GM18526 (cell line): ENCODE data around the gene IGFN1.

Experiments
- POLR2A ChIP-seq: IDR thresholded peaks from 3 replicates; pipeline ENCODE4 v1.6.1; 2011; ENCODE audit not compliant: insufficient read length; ENCODE audit errors: extremely low read depth

The IGFN1 gene

DNA sequence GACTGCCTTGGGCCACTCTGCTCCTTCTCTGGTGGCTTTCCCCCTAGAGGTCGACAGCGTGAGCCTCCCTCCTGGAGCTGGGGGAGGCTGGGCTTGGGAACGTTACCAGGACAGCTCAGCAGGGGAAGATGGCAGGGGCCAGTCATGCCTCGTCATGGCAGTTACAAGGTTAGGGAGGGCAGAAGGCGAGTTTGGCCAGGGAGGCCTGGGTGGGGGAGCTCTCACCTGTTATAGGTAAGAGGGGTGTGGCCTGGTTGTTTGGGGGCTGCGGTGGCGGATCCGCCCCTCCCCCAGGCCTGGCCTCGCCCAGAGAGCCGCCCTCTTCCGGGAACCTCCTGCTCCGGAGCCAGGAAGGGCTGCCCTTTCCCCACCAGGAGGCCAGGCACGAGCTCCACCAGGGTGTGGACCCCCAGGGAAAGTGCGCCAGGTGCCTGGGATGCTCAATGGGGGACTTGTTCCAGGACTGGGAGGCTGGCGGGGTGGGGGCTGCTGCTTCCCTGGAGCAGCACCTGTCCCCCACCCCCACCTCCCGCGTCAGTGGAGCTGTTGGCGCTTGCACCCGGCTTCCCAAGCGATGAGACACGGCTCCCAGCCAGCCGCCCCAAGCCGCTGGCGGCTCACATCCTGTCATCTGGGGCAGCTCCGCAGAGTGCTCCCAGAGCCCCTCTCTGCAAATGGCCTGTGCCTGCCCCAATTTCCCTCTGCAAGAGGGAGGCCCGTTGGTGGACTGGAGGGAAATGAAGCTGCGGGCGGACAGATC lies 69.0 kb downstream of the IGFN1 start:
- TF ChIP-seq POLR2A, result no peak

DNA sequence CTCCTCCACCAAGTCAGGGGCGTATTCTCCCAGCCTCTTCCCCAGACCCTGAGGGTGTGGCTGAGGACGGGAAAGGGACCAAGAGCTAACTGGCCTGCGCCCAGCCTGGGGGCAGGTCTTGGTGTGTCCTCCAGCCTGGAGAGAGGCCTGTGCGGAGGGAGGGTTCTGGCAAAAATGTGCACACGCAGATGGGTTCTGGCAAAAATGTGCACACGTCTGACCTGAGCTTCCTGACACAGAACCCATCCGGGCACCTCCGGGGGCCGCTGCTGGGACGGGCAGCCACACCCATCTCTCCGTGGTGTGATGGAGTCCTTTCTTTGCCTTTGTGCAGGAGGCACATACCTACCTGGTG lies 69.6 kb downstream of the IGFN1 start:
- no peak for TF ChIP-seq POLR2A

DNA sequence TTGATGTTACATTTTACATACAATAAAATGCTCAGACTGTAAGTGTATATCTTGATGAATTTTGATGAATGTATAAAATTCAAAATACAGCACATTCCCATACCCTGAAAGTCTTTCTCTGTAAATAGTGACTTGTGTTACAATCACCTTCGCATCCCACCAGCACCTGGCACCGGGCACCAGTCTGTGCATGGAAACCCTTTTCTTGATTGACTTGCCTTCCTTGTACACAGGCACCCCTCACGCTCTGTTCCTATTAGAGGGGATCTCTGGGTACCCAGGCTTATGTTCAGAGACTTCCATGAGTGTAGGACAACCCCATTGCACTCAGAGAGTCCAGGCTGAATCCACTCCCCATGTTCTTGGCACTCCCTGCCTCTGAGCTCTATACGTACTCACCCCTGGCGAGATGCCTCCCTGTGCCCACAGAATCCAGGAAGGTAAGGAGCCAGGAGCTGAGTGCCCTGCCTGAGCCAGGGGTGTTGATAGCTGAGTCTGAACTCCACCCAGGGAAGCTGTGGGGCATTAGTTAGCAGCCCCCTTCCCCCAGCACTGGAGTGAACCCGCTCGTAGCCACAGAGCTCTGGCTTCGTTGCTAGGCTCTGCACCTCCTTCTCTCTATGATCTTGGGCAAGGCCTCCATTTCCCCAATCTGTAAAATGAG lies 70.2 kb downstream of the IGFN1 start:
- TF ChIP-seq POLR2A, result no peak

DNA sequence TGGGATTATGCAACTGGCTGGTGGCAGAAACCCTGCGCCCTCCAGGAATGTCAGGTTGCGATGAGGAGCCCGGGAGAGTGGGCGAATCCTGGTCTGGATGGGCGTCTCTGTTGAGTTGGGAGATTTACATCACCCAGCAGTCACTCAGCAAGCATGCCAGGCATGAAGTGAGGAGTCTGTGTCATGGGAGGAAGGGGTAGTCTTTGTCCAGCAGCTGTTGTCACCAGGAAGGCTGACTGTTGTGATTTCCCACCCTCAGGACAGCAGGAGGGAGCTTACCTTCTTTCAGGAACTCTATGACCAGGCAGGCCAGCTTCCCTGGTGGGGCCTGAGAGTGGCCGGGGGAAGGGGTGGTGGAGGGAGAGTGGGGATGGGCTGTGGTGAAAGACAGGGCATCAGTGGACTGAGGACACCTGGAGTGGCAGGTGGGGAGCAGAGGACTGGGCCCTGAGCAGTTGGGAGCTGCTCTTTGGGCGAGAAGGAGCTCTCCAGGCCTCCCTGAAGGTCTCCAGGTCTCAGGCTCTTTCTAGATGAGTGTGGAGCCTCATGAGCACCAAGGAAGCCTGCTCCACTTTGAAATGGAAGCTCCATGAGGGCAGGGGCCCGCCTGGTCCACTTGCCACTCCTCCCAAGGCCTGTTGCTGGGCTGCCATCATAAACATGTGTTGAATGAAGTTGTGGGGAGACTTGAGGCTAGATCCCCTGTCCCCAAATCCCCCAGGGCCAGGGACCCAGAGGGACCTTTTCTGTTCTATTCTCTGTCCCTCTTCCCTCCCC lies 71.3 kb downstream of the IGFN1 start:
- no peak for TF ChIP-seq POLR2A

DNA sequence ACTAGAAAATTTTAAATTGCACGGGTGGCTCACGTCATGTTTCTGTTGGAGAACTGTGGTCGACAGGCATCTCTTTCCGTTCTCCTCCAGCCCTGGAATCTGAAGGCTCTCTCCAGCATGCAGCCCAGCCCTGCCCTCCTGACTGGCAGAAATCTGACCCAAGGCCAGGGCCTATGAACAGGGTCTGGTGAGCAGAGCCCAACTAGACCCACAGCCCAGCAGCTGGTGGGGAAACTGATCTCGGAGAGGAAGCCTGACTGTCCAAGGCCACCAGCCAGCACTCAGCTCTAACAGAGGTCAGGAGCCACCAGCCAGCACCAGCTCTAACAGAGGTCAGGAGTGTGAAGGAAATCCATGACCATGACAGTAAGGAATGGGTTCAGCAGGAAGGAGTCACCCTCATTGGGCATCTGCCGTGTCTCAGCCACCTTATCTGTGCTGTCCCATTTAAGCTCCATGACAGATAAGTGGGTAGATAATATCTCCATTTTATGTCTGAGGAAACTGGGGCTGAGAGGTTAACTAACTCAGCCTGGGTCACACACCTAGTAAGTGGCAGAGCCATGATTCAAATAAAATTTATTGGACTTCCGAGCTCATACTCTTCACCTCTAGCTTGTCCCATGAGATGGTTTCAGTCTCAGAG lies 72.5 kb downstream of the IGFN1 start:
- TF ChIP-seq POLR2A, result no peak

DNA sequence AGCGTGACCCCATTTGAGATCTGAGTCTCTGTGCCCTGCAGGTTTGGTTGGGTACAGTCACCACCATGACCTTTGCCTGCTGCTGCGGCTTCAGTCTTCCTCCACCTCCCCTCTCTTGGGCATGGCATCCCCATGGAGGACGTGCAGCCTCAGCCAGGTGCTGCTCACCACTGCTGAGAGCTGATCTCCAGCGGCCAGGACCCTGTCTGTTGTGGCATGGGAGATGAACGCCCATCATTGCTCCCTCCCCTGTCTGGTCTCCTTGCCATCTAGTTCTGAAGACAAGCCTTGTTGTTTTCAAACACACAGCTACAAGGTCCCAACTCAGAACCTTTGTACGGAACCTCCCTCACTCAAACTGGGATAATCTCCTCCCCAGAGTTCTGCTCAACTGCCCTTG lies 73.4 kb downstream of the IGFN1 start:
- TF ChIP-seq POLR2A, result no peak

DNA sequence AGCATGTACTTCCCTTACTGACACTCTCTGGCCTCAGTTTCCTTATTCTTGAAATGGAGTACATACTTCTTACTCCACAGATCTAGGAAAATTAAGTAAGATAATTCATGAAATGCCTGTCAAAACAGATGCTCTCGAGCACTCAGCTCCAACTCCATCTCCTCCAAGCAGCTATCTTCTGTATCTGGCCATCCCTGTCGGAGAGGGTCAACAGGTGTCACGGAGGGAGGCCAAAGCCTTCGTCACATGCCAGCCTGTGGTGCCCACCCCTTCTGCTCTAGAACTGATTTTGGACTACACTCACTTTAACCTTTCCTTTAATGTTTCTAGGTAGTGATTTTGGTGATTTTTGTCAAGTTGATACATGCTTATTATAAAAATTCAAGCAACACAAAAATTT lies 73.9 kb downstream of the IGFN1 start:
- no peak for TF ChIP-seq POLR2A

DNA sequence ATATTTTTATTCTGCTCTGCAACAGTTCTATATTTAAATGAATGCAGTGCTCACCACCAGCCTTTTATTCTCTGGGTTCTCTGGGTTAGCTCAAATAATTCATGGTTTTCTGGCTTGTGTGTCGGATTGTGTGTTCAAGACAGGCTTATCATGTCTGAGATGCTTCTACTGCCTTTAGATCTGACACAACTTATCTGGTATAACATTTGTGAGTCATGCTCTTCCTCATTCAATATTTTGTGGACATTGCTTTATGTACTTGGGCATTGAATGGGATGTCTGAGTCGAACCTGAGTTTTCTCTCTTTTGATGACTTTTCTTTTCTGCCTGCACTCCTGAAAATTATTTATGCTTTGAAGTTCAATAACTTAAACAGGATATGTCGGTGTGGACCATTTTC lies 75.1 kb downstream of the IGFN1 start:
- TF ChIP-seq POLR2A, result no peak

DNA sequence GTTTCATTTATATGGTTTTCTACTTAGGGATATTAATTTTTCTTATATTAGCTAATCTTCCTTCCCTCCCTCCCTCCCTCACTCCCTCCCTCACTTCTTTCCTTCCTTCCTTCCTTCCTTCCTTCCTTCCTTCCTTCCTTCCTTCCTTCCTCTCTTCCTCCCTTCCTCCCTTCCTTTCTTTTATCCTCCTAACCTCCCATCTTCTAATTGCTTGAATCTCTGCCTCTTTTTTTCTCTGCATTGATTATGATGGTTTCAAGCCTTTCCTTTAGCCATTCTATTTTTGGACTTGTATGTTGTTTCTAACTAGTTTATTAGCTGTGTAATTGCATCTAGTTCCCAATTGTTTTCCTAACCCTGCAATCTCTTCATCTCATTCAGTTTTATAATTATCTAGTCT lies 75.7 kb downstream of the IGFN1 start:
- no peak for TF ChIP-seq POLR2A

DNA sequence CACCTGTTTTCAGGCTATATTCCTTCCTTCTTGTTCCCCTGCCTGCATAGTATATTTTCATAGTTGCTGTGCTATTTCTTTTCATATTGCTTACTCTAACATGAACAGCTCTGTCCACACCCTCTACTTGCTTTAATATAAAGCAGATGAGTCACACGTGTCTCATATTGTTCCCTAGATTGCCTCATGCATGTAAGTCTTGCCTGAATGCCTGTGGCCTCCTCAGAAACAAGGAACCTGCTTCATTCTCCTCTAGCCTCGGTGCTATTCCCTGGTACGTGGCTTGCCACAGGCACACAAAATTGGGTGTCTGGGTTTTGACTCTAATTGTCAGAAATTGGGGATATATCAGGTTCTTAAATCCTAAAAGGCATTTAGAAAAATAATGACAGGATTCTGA lies 76.2 kb downstream of the IGFN1 start:
- TF ChIP-seq POLR2A, result no peak

DNA sequence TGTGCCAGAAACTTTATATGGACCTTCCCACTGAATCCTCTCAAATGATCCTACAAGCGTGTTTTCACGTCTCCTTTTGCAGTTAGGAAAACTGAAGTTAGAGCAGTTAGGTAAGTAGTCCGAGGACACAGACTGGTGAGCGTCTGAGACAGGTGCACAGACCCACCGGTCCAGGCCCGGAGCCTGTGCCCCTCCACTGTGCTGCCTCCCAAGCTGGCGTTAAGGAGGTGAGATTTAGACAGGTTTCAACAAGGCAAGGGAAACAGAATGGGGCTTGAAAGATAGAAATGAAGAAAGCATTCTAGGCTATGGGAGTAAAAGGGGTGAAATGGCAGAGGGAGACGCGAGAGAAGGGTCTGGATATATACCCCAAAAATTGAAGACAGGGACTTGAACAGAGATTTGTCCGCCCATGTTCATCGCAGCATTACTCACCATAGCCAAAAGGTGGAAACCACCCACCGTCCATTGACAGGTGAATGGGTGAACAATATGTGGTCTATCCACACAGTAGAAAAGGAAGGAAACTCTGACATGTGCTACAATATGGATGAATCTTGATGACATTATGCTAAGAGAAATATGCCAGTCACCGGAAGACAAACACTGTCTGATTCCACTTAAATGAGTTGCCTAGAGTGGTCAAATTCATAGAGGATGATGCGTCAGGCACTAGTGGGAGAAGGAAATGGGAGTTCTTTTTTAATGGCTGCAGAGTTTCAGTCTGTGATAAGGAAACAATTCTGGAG lies 77.0 kb downstream of the IGFN1 start:
- TF ChIP-seq POLR2A, result no peak

DNA sequence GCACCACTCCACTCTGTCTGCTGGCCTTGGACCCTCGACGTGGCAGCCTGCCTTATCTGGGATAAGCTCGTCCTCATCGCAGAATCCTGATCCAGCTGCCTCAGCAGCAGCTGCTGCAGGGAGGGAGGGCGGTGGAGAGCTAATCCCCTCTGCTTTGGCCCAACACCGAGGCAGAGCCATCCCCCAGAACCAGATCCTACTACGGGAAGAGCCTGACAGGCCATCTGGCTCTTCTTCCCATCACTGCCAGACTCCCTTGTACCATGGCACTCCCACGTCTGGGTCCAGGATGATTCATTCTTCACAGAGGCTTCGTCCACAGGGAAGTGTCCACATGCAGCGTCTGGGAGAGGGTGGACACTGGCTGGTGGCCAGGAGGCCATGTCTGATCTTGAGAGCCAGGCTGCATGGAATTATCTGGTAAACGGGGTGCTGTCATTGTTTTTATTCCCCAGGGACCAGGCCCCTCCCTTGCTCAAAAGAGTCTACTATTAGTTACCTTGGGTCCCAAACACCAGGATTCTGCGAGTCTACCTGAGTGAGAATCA lies 78.1 kb downstream of the IGFN1 start:
- no peak for TF ChIP-seq POLR2A

DNA sequence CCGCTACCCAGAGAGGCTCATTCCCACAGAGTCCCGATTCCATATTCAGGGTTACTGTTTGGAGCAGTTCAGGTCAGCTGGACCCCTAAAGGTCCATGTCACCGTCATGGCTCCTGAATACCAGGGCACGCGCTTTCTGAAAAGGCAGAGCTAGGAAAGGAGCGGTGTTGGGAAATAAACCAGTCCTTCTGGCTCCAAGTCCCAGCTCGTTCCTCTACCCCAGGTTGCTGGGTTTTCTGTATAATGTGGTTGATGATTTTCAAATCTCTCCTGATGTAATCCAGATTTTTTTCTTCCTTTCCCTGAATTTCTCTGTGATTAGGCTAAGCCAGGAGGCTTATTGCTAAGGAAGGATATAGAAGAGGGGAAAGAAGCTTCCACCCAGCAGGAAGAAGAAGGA lies 78.7 kb downstream of the IGFN1 start:
- TF ChIP-seq POLR2A, result no peak

DNA sequence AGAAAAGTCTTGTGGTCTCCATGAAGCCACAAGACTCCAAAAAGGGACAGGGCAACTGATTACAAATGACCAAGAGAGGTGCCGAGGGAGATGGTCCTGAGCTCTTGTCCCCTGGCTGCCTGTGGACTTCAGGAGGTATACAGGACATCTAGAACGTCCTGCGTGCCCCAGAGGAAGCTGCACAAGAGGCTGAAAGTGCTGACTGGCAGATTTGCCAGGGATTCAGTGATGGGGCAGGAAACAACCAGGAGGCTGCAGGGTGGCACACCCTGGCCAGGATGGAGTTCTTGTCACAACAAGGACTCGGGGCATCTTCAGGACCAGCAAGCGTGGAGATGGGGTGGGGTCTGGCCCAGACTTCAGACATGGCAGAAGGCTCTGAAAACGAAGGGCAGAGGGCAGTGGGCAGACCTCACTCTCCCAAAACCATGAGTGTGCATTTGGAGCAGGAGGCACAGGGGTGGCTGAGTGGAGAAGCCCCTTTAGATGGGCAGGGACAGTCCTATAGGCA lies 79.3 kb downstream of the IGFN1 start:
- no peak for TF ChIP-seq POLR2A
